IMR-90 (cell line): Measurements from ENCODE around the gene DCAF8L2. TPM values are rescaled to one million over a fixed set of nuclear protein-coding genes. Genes with fewer than 3 reads are reported as not detected.
"Not testable (repeated sequence)": the region's sequence is repeated elsewhere in the genome, so short reads cannot be mapped to it uniquely, and the experiment has no call there.

Source experiments
- ATAC-seq: fragments of 200-7000 bp; cut with Tn5 transposase; 2 replicates; pipeline ENCODE4 v1.9.1; 2020; ENCODE audit warnings: low read depth, mild to moderate bottlenecking, moderate library complexity
- BruUV-seq: library from RNA; stranded (reverse); fragments of 400-500 nt; replicated peaks from 2 replicates; lab custom pipeline; 2021; lab: Mats Ljungman, UMichigan
- CTCF ChIA-PET: fragments of 300-600 bp; formaldehyde crosslinking; extraction: SDS; loops from one replicate; lab custom pipeline; 2021; ENCODE audit warnings: antibody characterized with exemption; lab: Yijun Ruan, JAX
- POLR2A ChIA-PET: fragments of 300-600 bp; sonication (Branson Sonifier 250); formaldehyde crosslinking; loops from one replicate; lab custom pipeline; 2022; ENCODE audit warnings: antibody characterized with exemption; ENCODE audit not compliant: unreplicated experiment; lab: Charles Lee
- DNase-seq: peaks from one replicate; pipeline ENCODE4 v3.0.0; 2013
- H2AFZ ChIP-seq: replicated peaks from 2 replicates; pipeline ENCODE3; 2013; ENCODE audit warnings: low read length, mild to moderate bottlenecking; ENCODE audit not compliant: poor library complexity
- H2AK5ac ChIP-seq: 2 replicates; pipeline ENCODE4 v1.6.1; 2013; ENCODE audit warnings: low read depth, low read length, inconsistent platforms
- H2AK9ac ChIP-seq: replicated peaks from 2 replicates; pipeline ENCODE3; 2013; ENCODE audit warnings: mild to moderate bottlenecking, low read depth, low read length, moderate library complexity; ENCODE audit not compliant: poor library complexity
- H2BK120ac ChIP-seq: 2 replicates; pipeline ENCODE4 v1.6.1; 2013; ENCODE audit warnings: low read depth, low read length, inconsistent platforms
- H2BK15ac ChIP-seq: 3 replicates; pipeline ENCODE4 v1.6.1; 2013; ENCODE audit warnings: low read depth, low read length, inconsistent platforms
- H2BK20ac ChIP-seq: 2 replicates; pipeline ENCODE4 v1.6.1; 2013; ENCODE audit warnings: low read depth, mild to moderate bottlenecking, inconsistent platforms, low read length, moderate library complexity
- H2BK5ac ChIP-seq: 2 replicates; pipeline ENCODE4 v1.6.1; 2013; ENCODE audit warnings: mild to moderate bottlenecking, low read depth, low read length, inconsistent platforms; ENCODE audit not compliant: poor library complexity, severe bottlenecking
- H3K14ac ChIP-seq: replicated peaks from 2 replicates; pipeline ENCODE4 v1.6.1; 2013; ENCODE audit warnings: low read depth, low read length, inconsistent platforms
- H3K18ac ChIP-seq: 2 replicates; pipeline ENCODE4 v1.6.1; 2013; ENCODE audit warnings: low read depth, low read length, control low read depth
- H3K23ac ChIP-seq: 2 replicates; pipeline ENCODE4 v1.6.1; 2013; ENCODE audit warnings: low read depth, low read length, inconsistent platforms
- H3K27ac ChIP-seq: 2 replicates; pipeline ENCODE4 v1.5.1; 2013; ENCODE audit warnings: mild to moderate bottlenecking, control low read depth, low read length; ENCODE audit not compliant: insufficient read depth
- H3K27me3 ChIP-seq: 2 replicates; pipeline ENCODE4 v1.6.1; 2013; ENCODE audit warnings: low read length; ENCODE audit not compliant: control insufficient read depth, insufficient read depth
- H3K36me3 ChIP-seq: 2 replicates; pipeline ENCODE4 v1.6.1; 2013; ENCODE audit warnings: low read length, mixed read lengths; ENCODE audit not compliant: control insufficient read depth, insufficient read depth
- H3K4ac ChIP-seq: 2 replicates; pipeline ENCODE4 v1.6.1; 2013; ENCODE audit warnings: low read depth, low read length, inconsistent platforms
- H3K4me1 ChIP-seq: 2 replicates; pipeline ENCODE4 v1.6.1; 2013; ENCODE audit warnings: low read length, mixed read lengths; ENCODE audit not compliant: control insufficient read depth, insufficient read depth
- H3K4me2 ChIP-seq: 2 replicates; pipeline ENCODE4 v1.6.1; 2013; ENCODE audit warnings: low read depth, mild to moderate bottlenecking, control low read depth, low read length, moderate library complexity
- H3K4me3 ChIP-seq: 2 replicates; pipeline ENCODE4 v1.5.1; 2013; ENCODE audit warnings: low read depth, mild to moderate bottlenecking, control low read depth, low read length, moderate library complexity; ENCODE audit not compliant: insufficient read depth
- H3K56ac ChIP-seq: 2 replicates; pipeline ENCODE4 v1.6.1; 2013; ENCODE audit warnings: low read length, inconsistent platforms; ENCODE audit not compliant: insufficient read depth; ENCODE audit errors: extremely low read depth
- H3K79me1 ChIP-seq, 2 experiments: 2 replicates each; pipeline ENCODE4 v1.6.1; 2013; ENCODE audit warnings: low read length in 2 of 2, inconsistent platforms in 1 of 2, low read depth in 1 of 2
- H3K9ac ChIP-seq: 2 replicates; pipeline ENCODE4 v1.6.1; 2013; ENCODE audit warnings: low read depth, low read length, control low read depth
- H3K9me1 ChIP-seq: 2 replicates; pipeline ENCODE4 v1.6.1; 2013; ENCODE audit warnings: low read length, inconsistent platforms; ENCODE audit not compliant: insufficient read depth
- H3K9me3 ChIP-seq: 2 replicates; pipeline ENCODE4 v1.6.1; 2013; ENCODE audit warnings: low read length; ENCODE audit not compliant: control insufficient read depth, insufficient read depth
- H4K20me1 ChIP-seq: 2 replicates; pipeline ENCODE4 v1.6.1; 2013; ENCODE audit warnings: low read length, inconsistent platforms; ENCODE audit not compliant: insufficient read depth
- H4K5ac ChIP-seq: 2 replicates; pipeline ENCODE4 v1.6.1; 2013; ENCODE audit warnings: mild to moderate bottlenecking, low read depth, low read length, control low read depth
- H4K8ac ChIP-seq, 2 experiments: 2 replicates each; pipeline ENCODE4 v1.6.1; 2013; ENCODE audit warnings: low read depth in 2 of 2, low read length in 2 of 2, control low read depth in 1 of 2, inconsistent platforms in 1 of 2
- H4K91ac ChIP-seq: 2 replicates; pipeline ENCODE4 v1.6.1; 2013; ENCODE audit warnings: low read depth, low read length, inconsistent platforms; ENCODE audit not compliant: insufficient read depth
- MAFK ChIP-seq: IDR thresholded peaks from 2 replicates; pipeline ENCODE4 v1.6.1; 2012; ENCODE audit warnings: low read depth, low read length, improper control_type of control experiment
- RFX5 ChIP-seq: IDR thresholded peaks from 2 replicates; pipeline ENCODE4 v1.8.0; 2012; ENCODE audit warnings: low read depth, mild to moderate bottlenecking, low read length, moderate library complexity
- WGBS, 2 experiments: methylation state at CpG; one replicate each; pipeline versions ENCODE4 v1.1.5 to v1.1.7; 2013; ENCODE audit warnings: missing lambda C conversion rate in 2 of 2; ENCODE audit not compliant: insufficient read length in 1 of 2; ENCODE audit errors: extremely low coverage in 2 of 2; 5-methylcytosine and 5-hydroxymethylcytosine counted together
- dilution Hi-C: fragments of 300-500 bp; cut with HindIII; formaldehyde crosslinking; loops from one replicate; pipeline ENCODE4 v1.14.3; 2018; ENCODE audit warnings: low sequenced_read_pairs; ENCODE audit not compliant: unreplicated experiment
- in situ Hi-C: fragments of 300-500 bp; cut with MboI; formaldehyde crosslinking; loops from 3 replicates; pipeline ENCODE4 v1.14.3; 2019; ENCODE audit warnings: low sequenced_read_pairs, inconsistent platforms, mixed read lengths
- intact Hi-C: fragments of 100-400 bp; cut with micrococcal nuclease; formaldehyde crosslinking; loops from 2 replicates; pipeline ENCODE4 v1.10.0; 2022
- polyA plus RNA-seq, 3 experiments: library from polyadenylated mRNA; depleted of rRNA; stranded (reverse); fragments of >200 nt; gene quantifications; 2 replicates each; pipeline ENCODE4 v1.2.3, GENCODE V29; 2012; ENCODE audit warnings: low replicate concordance in 1 of 3
- total RNA-seq: library from RNA; depleted of rRNA; stranded (reverse); fragments of >200 nt; gene quantifications from 2 replicates; pipeline ENCODE4 v1.2.3, GENCODE V29; 2012
- TF ChIP-seq, protein P1 (sequence below): fragments of 150-350 bp; IDR thresholded peaks from 2 replicates; pipeline ENCODE4 v1.6.1; 2017; ENCODE audit warnings: mild to moderate bottlenecking, antibody characterized with exemption, low read length, low read depth

Gene DCAF8L2
- total and polyA plus RNA-seq, 2 of the 4 experiments (the other 2 are of a cell fraction): not detected

DNA sequence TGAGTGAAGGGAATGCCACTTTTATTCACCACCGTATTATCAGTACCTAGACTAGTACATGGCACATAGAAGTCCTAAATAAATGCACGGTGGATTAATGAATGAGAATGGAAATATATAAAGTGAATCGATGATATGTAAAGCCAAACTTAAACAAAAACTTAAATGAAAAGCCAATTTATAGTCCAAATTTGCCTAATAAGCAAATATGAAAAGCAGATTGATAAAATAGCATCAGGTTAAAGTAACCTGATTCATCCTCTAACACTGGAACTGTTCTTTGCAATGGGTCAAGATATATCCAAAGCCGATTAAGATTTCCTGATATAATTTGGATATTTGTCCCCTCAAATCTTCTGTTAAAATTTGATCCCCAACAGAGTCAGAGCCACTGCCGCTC, 150.8 kb downstream of the DCAF8L2 start:
- intact Hi-C loops: no loop called here
- TF ChIP-seq RFX5 (no peak), MAFK (peak; percentile 63)
- TF ChIP-seq, protein P1, sequence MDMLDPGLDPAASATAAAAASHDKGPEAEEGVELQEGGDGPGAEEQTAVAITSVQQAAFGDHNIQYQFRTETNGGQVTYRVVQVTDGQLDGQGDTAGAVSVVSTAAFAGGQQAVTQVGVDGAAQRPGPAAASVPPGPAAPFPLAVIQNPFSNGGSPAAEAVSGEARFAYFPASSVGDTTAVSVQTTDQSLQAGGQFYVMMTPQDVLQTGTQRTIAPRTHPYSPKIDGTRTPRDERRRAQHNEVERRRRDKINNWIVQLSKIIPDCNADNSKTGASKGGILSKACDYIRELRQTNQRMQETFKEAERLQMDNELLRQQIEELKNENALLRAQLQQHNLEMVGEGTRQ: no peak
- Histone ChIP-seq H4K5ac (no peak overlapping the region), H3K9me1 (no peaks in the 10 kb centered on the region), H3K4me2 (no peak overlapping the region), H2BK15ac (no peak overlapping the region), H3K4me3 (no peak overlapping the region), H2AK5ac (no peak overlapping the region), H4K20me1 (no peaks in the 10 kb centered on the region), H3K56ac (no peak overlapping the region), H3K18ac (no peak overlapping the region), H3K9me3 (no peaks in the 10 kb centered on the region), H3K4me1 (no peaks in the 10 kb centered on the region), H4K8ac (no peak overlapping the region), H3K27me3 (no peaks in the 10 kb centered on the region), H2BK5ac (no peak overlapping the region), H3K27ac (no peak overlapping the region), H2AFZ (no peak overlapping the region), H3K9ac (no peak overlapping the region), H3K14ac (no peak overlapping the region), H3K4ac (no peak overlapping the region), H3K36me3 (no peaks in the 10 kb centered on the region), H2AK9ac (no peak overlapping the region), H2BK120ac (no peak overlapping the region), H2BK20ac (no peak overlapping the region), H3K79me1 (no peaks in the 10 kb centered on the region), H4K91ac (no peak overlapping the region), H3K23ac (no peak overlapping the region)
- CTCF ChIA-PET: no interaction called here
- WGBS, 2 experiments: no CpG with 5 or more reads among the region's 5 CpGs
- DNase-seq: no peak
- in situ Hi-C loops: no loop called here
- no TSS peak for BruUV-seq
- dilution Hi-C loops: no loop called here
- ATAC-seq: no peak
- POLR2A ChIA-PET: no interaction called here

DNA sequence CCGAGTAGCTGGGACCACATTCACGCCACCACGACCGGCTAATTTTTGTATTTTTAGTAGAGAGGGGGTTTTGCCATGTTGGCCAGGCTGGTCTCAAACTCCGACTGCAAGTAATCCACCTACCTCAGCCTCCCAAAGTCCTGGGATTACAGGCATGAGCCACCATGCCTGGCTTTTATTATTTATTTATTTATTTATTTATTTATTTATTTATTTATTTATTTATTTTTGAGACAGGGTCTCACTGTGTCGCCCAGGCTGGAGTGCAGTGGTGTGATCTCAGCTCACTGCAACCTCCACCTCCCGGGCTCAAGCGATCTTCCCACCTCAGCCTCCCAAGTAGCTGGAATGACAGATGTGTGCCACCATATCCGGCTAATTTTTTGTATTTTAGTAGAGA, 153.4 kb downstream of the DCAF8L2 start:
- dilution Hi-C loops, H3K9me3 ChIP-seq, H3K79me1 ChIP-seq, H3K56ac ChIP-seq, H3K27ac ChIP-seq, H3K4me2 ChIP-seq, in situ Hi-C loops, H2BK20ac ChIP-seq, H3K9me1 ChIP-seq, DNase-seq, H2AK9ac ChIP-seq, H3K9ac ChIP-seq, H3K18ac ChIP-seq, H3K4me1 ChIP-seq, H4K5ac ChIP-seq, H2AFZ ChIP-seq, H2BK15ac ChIP-seq, H3K4ac ChIP-seq, BruUV-seq, H3K4me3 ChIP-seq, ATAC-seq, H3K14ac ChIP-seq, intact Hi-C loops, H3K36me3 ChIP-seq, H2BK120ac ChIP-seq, POLR2A ChIA-PET, CTCF ChIA-PET, H3K23ac ChIP-seq, H2BK5ac ChIP-seq, H4K8ac ChIP-seq, H4K20me1 ChIP-seq, H2AK5ac ChIP-seq, H3K27me3 ChIP-seq, H4K91ac ChIP-seq: not testable (repeated sequence)
- no CpG with 5 or more reads among the region's 9 CpGs for WGBS, 2 experiments
